SH-SY5Y (cell line): ENCODE data around the gene HOXB3.

Source experiments
- GATA2 ChIP-seq: IDR thresholded peaks from 2 replicates; pipeline ENCODE4 v1.6.1; 2011; ENCODE audit warnings: mild to moderate bottlenecking, low read depth, low read length
- GATA3 ChIP-seq: IDR thresholded peaks from 2 replicates; pipeline ENCODE4 v1.6.1; 2011; ENCODE audit warnings: low read depth, mild to moderate bottlenecking, low read length, moderate library complexity

DNA sequence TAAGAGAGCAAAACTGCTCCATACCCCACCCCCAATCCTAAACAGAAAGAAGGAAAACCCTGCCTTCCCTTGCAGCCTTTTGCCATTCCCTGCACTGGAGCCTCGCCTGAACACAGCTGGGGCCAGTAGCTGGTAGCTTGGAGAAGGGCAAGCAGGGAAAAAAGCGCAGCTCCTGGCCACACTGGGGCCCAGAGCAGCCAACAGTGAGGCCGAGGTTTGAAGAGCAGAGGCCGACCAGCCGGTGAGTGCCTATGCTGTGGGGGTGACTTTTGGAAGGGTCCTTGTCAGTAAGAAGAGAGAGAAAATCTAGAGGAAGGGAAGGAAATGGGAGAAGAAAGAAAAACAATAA, 39.3 kb upstream of the HOXB3 start:
- TF ChIP-seq GATA2, result no peak
- TF ChIP-seq GATA3, result no peak
